ENCODE data around the gene SREBF2. TPM values are rescaled to one million over a fixed set of nuclear protein-coding genes. Genes with fewer than 3 reads are reported as not detected.
A peak's percentile ranks its signal among the peaks of the same experiment; 100 is the strongest.

The SREBF2 gene
- polyA plus RNA-seq, 3 donors: 22.2 to 25.1 (median 24.5) TPM

DNA sequence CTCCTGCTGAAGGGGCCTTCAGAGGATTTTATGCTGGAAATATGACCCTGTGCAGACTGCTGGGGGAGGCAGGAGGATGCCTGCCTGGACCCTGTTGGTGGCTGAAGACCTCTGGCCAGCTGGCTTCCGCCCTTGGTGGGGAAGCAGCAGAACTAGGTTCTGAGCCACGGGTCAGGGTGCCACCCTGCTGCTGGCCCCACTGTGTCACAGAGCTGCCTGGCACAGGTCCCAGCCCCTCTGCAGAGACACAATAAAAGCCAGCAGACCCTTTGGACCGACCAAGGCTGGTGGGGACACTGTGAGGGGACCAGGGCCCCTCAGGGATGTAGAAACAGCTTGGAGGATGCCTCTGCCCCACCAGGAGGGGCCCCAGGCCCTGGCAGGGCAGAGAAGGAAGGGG lies 6.9 kb upstream of the SREBF2 start:
- intact Hi-C loops (cut with micrococcal nuclease): no loop called here
- H3K9me3 Mint-ChIP-seq: peaks cover 0 to 2% (median 0%) of the 10 kb centered on the region in 7 donors
- WGBS (ENCODE audit: insufficient coverage): 93% methylated on average over 3 of the region's 3 CpGs
- Histone ChIP-seq H3K9me3 (replicated peaks in 1 of 2; ENCODE audit: control insufficient read depth in 1 of 2, insufficient read depth in 1 of 2, low read length in 2 of 2) (no peaks in the 10 kb centered on the region), H3K27me3 (ENCODE audit: control insufficient read depth in 2 of 2, insufficient read depth in 2 of 2, low read length in 2 of 2) (no peaks in the 10 kb centered on the region), H4K20me1 (ENCODE audit: insufficient read depth, low read length) (no peaks in the 10 kb centered on the region), H2AFZ (ENCODE audit: insufficient read depth, low read depth, low read length, poor library complexity, severe bottlenecking) (no peak overlapping the region), H3K36me3 (replicated peaks in 1 of 2; ENCODE audit: control insufficient read depth in 1 of 2, insufficient read depth in 2 of 2, low read length in 2 of 2) (peaks cover 15 to 54% of the 10 kb centered on the region in 2 donors), H3K4me3 (replicated peaks in 1 of 3; ENCODE audit: low read depth in 2 of 3, low read length in 3 of 3) (no peak overlapping the region), H3K4me2 (replicated peaks; ENCODE audit: extremely low read depth, low read length, poor library complexity, severe bottlenecking) (no peak overlapping the region), H3K79me2 (ENCODE audit: insufficient read depth, low read length) (no peaks in the 10 kb centered on the region), H3K27ac (ENCODE audit: low read depth in 1 of 2, low read length in 2 of 2) (peak overlapping the region in 1 of 2 donors; percentile 20), H3K9ac (ENCODE audit: insufficient read depth, low read length, poor library complexity, severe bottlenecking) (no peak overlapping the region), H3K4me1 (ENCODE audit: control insufficient read depth in 1 of 2, insufficient read depth in 2 of 2, low read length in 2 of 2) (peaks cover 2% of the 10 kb centered on the region in 2 donors)
- no peak overlapping the region for H3K4me3 Mint-ChIP-seq
- peaks cover 7% of the 10 kb centered on the region for H3K4me1 Mint-ChIP-seq
- peaks cover 0 to 2% (median under 1%) of the 10 kb centered on the region in 3 donors for H3K27me3 Mint-ChIP-seq (ENCODE audit: low read depth in 3 of 3)
- DNase-seq: no peak
- peak overlapping the region in 1 of 7 donors; percentile 17 for H3K27ac Mint-ChIP-seq
- H3K36me3 Mint-ChIP-seq: peaks cover 40 to 48% of the 10 kb centered on the region in 2 donors
- TF ChIP-seq CTCF (IDR thresholded peaks at IDR 0.05): no peak

GRCh38 chr22:41826430-41827383 lies 6.2 kb upstream of the SREBF2 start:
- no peaks in the 10 kb centered on the region for H4K20me1 ChIP-seq (ENCODE audit: insufficient read depth, low read length)
- no peak overlapping the region for H3K4me3 Mint-ChIP-seq
- no peak overlapping the region for H3K4me2 ChIP-seq (replicated peaks; ENCODE audit: extremely low read depth, low read length, poor library complexity, severe bottlenecking)
- no peak overlapping the region for H2AFZ ChIP-seq (ENCODE audit: insufficient read depth, low read depth, low read length, poor library complexity, severe bottlenecking)
- H3K27me3 ChIP-seq (ENCODE audit: control insufficient read depth in 2 of 2, insufficient read depth in 2 of 2, low read length in 2 of 2): no peaks in the 10 kb centered on the region
- peak overlapping the region in 4 of 7 donors; percentile 17 to 76 (median 49) for H3K27ac Mint-ChIP-seq
- no peaks in the 10 kb centered on the region for H3K9me3 ChIP-seq (replicated peaks in 1 of 2; ENCODE audit: control insufficient read depth in 1 of 2, insufficient read depth in 1 of 2, low read length in 2 of 2)
- no peak for DNase-seq
- peaks cover 0 to 2% (median 0%) of the 10 kb centered on the region in 7 donors for H3K9me3 Mint-ChIP-seq
- H3K36me3 Mint-ChIP-seq: peaks cover 36 to 44% of the 10 kb centered on the region in 2 donors
- WGBS (ENCODE audit: insufficient coverage): 100% methylated on average over 8 of the region's 11 CpGs
- intact Hi-C loops (cut with micrococcal nuclease): no loop called here
- H3K79me2 ChIP-seq (ENCODE audit: insufficient read depth, low read length): no peaks in the 10 kb centered on the region
- peaks cover 15 to 51% of the 10 kb centered on the region in 2 donors for H3K36me3 ChIP-seq (replicated peaks in 1 of 2; ENCODE audit: control insufficient read depth in 1 of 2, insufficient read depth in 2 of 2, low read length in 2 of 2)
- H3K4me3 ChIP-seq (replicated peaks in 1 of 3; ENCODE audit: low read depth in 2 of 3, low read length in 3 of 3): no peak overlapping the region
- peaks cover 14% of the 10 kb centered on the region for H3K4me1 Mint-ChIP-seq
- H3K27me3 Mint-ChIP-seq (ENCODE audit: low read depth in 3 of 3): peaks cover 0 to 3% (median 2%) of the 10 kb centered on the region in 3 donors
- peak overlapping the region in 1 of 2 donors; percentile 20 for H3K27ac ChIP-seq (ENCODE audit: low read depth in 1 of 2, low read length in 2 of 2)
- no peak overlapping the region for H3K9ac ChIP-seq (ENCODE audit: insufficient read depth, low read length, poor library complexity, severe bottlenecking)
- peaks cover 8 to 9% of the 10 kb centered on the region in 2 donors for H3K4me1 ChIP-seq (ENCODE audit: control insufficient read depth in 1 of 2, insufficient read depth in 2 of 2, low read length in 2 of 2)
- TF ChIP-seq CTCF (IDR thresholded peaks at IDR 0.05): no peak

All from CD14-positive monocyte (primary cell).